GM19452 (cell line): ENCODE data around the gene TAT.
A peak's percentile ranks its signal among the peaks of the same experiment; 100 is the strongest.
"Not testable (repeated sequence)": the region's sequence is repeated elsewhere in the genome, so short reads cannot be mapped to it uniquely, and the experiment has no call there.

ENCODE experiments used
- ATAC-seq: cut with Tn5 transposase; IDR thresholded peaks from one replicate; pipeline ENCODE4 v1.9.1; 2021; ENCODE audit not compliant: unreplicated experiment

Gene TAT

DNA sequence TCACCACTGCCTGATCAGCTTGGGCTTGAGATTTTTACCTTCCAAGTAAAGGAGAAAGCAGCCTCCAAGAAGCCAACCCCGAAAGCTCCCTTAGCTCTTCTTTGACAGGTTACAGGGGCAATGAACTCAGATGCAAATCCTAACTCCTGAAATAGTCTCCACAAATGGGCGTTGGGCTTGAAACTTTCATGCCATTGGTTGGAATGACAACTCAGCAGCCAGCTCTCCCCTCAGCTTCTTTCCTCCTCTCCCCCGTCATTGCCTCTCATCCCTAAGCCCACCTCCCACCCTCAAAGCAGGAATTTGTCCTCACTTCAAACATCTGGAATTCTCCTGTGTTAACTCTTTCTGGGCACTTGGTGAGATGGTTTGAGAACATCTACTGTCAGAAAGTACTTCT is at the start of gene TAT:
TAT (minus strand) TSS at position 122 of the 400 bp plus-strand sequence. CDS start 677 bp downstream, outside the sequence.
- no peak for ATAC-seq

DNA sequence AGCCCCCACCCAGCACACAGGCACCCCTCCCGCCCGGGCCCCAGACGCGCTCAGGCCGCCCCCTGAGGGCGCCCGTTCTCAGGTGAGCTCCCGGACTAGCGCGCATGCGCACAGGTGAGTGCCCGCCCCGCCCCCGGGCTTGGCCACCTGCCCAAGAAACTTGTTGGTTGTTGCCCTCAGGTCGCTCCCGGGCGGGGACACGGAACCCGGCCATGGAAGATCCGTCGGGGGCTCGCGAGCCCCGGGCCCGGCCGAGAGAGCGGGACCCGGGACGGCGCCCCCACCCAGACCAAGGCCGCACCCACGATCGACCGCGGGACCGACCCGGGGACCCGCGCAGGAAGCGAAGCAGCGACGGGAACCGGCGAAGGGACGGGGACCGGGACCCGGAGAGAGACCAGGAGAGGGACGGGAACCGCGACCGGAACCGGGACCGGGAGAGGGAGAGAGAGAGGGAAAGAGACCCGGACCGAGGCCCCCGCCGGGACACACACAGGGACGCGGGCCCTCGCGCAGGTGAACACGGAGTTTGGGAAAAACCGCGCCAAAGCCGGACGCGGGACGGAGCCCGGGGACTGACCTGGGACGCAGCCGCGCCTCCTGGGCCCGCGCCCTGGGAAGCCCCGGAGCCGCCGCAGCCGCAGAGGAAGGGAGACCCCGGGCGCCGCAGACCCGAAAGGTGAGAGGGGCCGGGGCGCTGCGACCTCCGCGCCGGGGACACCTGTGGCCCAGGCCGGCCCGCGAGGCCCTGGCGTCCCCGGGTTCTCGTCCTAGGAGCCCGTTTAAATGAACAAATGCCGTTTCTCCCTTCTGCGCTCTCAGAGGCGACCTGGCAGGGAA is 49.3 kb upstream of the TAT start, which contains the start of gene MARVELD3:
MARVELD3 (plus strand) TSS at position 167 of the 840 bp plus-strand sequence; CDS start at position 213, 46 bp downstream.
- ATAC-seq: no peak

DNA sequence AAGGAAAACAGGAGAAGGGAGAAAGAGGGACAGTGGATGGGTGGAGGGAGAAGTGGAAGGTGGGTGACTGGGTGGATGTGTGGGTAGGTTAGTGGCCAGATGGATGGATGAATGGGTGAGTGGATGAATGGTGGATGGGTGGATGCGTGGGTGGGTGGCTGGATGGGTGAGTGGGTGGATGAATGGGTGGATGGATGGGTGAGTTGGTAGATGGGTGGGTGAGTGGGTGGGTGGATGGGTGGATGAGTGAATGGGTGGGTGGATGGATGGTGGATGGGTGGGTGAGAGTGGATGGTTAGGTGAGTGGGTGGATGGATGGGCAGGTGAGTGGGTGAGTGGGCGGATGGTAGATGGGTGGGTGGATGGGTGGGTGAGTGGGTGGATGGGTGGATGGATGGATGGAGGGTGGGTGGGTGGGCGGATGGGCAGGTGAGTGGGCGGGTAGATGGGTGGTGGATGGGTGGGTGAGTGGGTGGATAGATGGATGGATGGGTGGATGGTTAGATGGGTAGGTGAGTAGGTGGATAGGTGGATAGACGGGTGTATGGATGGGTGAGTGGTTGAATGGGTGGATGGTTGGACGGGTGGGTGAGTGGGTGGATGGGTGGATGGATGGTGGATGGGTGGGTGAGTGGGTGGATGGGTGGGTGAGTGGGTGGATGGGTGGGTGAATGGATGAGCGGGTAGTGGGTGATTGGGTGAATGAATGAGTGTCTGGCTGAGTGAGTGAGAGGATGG is 48.4 kb upstream of the TAT start:
- ATAC-seq: no peak

DNA sequence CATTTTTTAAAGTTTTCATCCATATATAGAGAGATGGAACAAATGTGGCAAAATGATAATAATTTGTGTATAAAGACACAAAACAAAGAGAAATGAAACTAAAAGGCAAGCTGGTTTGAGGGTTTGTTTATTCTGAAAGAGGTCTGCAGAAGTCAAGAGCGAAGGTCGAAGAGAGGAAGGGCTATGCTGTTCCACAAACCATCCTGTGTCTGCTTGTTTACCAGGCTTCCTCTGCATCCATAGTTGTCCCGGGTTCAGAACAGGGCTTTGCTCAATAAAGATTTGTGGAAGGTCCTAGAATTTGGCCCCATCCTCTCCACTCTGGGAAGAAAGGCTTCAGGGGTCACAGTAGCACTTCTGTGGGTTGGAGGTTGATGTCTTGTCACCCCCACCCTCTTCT is 46.7 kb upstream of the TAT start:
- ATAC-seq: no peak

DNA sequence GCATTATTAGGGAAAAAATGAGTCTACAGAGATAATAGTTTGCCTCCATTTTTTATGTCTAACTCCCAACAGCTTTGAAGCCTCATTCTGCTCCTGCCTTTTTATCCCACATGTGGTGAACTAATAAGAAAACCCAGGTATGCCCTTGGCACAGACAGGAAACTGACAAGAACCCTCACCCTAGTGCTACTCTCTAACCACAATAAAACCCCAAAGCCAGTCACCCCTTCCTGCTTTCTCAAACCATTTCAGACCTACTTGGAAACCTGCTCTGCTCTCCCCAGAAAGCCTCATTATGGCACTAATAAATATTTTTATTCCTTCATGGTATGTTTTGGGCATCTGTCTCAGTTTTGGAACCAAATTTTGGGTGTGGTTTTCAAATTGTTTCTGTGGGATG is 45.2 kb upstream of the TAT start:
- no peak for ATAC-seq

DNA sequence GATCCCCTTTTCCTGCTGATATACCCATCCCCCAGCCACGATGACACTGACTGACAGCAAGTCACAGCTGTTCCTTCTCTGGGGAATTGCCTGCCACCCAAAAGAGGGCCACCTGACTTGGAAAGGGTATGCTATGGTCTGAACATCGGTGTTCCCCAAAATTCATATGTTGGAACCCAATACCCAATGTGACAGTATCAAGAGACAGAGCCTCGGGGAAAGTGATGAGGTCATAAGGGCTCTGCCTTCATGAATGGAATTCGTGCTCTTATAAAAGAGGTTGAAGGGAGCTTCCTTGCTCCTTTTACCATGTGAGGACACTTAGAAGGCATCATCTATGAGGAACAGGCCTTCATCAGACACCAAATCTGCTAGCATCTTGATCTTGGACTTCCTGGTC is 41.5 kb upstream of the TAT start:
- no peak for ATAC-seq

DNA sequence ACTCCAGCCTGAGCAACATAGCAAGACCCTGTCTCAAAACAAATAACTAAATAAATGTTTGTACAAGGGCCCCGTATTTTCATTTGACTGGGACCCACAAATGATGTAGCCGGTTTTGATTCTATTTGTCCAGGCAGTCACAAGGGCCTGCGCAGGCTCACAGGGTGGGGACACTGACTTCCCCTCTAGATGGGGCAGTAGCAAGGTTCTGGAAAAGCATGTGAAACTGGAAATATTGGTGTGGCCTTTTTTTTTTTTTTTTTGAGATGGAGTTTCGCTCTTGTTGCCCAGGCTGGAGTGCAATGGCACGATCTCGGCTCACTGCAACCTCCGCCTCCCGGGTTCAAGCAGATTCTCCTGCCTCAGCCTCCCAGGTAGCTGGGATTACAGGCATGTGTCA is 38.1 kb upstream of the TAT start:
- ATAC-seq: not testable (repeated sequence)

DNA sequence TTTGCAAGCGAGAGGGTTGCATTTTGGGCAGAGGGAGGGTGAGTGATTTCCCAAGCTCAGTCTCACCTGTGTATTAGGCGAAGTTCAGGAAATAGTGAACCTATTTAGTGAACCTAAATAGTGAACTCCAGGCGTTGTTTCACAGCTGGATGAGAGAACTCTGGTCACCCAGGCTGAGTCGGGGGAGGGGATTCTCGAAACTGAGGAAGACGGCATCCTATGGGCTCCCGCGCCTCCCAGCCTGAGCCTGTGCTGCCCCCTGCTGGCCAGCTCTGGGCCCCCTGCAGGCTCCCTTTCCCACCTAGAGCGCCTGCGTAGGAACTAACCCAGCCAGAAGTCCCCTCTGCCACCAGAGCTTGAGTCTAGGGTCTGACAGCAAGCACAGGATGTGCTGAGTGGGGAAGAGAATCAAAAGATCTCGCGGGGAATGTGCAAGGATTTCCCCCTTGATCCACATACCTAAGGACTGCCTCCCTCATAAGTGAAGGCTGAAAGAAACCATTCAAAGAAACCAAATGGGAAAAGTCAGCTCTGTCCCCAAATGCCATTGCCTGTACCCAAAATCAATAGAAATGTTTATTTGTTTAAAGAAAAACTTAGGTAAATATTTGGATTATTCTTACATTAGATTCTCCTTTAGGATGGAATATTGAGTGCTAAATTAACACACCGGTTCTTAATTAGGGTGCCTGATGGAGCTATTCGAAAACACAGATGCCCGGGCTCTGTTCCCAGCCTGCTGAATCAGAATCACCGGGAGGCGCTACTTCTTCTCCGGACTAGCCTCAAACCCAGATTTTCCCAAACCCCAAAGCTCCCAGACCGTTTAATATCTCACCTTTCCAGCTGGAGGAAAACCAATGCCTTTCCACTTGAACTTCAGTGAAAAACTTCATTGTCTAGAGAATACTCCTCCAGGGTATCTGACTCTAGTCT is 34.3 kb upstream of the TAT start:
- peak; percentile 59 for ATAC-seq

DNA sequence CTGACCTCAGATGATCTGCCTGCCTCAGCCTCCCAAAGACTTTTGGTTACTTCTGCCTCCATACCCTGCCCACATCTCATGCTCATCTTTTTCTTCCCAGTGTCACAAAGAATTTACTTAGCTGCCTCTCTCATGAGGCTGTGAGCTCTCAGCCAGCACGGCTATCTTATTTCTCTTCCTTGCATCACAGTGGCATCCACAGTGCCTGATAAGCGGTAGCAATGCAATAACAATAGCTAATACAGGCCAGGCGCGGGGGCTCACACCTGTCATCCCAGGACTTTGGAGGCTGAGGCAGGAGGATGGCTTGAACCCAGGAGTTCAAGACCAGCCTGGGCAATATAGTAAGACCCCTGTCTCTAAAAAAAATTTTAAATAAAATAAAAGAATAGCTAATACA is 33.6 kb upstream of the TAT start:
- no peak for ATAC-seq

DNA sequence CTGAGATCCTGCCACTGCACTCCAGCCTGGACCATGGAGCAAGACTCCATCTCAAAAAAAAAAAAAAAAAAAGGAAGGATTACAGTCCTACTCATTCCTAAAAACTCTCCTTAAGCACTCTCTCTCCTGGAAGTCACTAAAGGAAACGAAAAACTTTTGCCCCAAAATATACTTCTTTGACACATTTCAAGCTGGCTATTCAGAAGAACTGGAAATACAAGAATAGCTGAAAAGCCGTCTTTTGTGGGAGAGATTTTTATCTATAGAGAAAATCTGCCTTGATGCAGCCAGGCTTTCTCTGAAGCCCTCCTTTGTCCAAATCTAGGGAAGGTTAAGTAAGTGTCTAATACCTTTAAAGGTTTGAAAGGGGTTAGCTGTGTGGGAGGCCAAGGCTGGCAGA is 32.2 kb upstream of the TAT start:
- ATAC-seq: no peak

DNA sequence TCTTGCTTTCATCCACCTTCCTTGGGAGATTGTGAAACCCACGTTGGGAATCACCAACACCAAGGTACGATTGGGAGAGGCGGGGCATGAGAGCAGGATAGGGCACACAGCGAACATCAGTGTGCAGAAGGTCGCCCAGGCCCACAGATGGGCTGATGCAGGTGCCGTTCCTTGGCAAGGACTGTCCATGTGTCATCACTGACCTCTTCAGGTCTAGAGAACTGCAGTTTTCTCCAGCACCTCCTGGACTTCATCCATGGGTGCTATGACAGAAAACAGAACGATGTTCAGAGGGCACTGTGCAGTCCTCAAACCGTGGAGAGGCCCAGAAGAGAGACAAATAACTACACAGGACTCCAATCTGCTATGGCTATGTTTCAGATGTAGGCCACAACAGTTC is 23.9 kb upstream of the TAT start:
- no peak for ATAC-seq

DNA sequence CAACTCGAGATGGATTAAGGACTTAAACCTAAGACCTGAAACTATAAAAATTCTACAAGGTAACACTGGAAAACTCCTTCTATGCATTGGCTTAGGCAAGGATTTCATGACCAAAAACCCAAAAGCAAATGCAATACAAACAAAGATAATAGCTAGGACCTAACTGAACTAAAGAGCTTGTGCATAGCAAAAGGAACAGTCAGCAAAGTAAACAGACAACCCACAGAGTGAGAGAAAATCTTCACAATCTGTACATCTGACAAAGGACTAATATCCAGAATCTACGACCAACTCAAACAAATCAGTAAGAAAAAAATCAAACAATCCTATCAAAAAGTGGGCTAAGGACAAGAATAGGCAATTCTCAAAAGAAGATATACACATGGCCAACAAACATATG is 21.5 kb upstream of the TAT start:
- ATAC-seq: not testable (repeated sequence)

DNA sequence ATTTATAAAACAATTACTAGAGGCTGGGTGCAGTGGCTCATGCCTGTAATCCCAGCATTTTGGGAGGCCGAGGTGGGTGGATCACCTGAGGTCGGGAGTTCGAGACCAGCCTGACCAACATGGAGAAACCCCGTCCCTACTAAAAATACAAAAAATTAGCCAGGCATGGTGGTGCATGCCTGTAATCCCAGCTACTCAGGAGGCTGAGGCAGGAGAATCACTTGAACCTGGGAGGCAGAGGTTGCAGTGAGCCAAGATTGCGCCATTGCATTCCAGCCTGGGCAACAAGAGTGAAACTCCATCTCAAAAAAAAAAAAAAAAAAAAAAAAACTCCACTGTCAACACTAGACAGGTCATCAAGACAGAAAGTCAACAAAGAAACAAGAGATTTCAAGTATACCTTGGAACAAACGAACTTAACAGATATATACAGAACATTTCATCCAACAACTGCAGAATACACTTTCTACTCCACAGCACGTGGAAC is 18.5 kb upstream of the TAT start:
- ATAC-seq: not testable (repeated sequence)

DNA sequence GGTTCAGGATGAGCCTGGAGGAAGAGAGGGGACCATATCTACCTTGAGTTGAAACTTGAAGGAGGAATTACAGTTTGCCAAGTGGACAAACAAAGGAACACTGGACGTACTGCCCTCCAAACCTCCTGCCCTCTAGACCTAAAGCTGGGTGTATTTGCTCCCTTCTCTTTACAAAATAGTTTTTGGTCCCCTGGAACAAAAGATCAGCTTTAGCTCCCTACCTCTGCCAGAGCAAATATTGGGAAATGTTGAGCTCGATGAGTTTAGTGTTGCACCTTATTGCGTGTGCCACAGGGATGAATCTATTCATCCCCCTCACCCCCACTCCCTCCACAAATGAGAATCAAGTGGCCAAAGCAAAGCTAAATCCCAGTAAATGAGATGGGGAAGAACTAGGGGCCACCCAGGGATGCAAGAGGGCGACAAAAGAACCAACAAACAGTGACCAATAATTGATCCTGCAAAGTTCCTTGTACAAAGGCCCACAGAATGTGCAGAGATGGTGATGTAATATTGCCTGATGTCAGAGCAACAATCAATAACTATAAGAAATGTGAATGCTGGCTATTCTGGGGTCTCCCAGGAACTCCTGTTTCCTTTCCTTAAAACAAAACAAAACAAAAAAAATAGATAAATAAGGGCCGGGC is 17.2 kb upstream of the TAT start:
- no peak for ATAC-seq

DNA sequence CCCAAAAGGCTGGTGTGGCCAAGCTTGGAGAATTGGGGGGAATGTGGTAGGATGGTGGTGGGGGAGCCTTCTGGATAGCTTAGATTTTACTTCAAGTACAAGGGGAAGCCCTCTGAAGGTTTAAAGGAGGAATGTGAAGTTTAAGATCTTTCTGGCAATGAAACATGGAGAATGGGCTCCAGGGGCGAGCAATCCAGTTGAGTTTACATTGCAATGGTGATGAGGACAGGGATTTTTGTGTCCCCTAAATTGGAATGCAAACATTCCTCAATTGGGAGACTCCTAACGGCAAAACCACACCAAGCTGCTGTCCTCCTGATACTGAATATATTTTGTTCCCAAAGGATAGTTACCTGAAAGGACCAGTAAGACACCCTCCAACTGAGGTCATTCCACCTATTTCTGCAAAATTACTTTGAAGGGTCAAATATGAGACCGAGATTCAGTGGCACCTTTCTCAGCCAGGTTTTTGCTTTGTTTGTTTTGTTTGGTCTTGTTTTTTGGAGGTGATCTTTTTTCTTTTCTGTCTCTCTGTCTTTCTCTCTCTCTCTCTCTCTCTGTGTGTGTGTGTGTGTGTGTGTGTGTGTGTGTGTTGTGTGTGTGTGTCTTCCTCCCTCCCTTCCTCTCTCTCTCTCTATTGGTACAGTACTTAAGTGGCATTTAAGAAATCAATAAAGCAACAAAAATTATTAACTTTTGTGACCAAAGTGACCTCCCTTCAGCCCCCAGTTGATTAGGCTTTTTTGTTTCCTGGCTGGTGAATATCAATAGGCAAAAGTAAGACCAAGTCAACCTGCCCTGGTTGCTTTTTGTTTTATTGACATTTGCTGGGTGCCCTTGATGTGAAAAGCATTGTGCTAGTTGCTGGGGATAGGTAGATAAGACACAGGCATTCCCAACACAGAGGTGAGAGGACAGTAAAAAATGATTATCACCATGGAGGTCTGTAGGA is 16.4 kb upstream of the TAT start:
- no peak for ATAC-seq

DNA sequence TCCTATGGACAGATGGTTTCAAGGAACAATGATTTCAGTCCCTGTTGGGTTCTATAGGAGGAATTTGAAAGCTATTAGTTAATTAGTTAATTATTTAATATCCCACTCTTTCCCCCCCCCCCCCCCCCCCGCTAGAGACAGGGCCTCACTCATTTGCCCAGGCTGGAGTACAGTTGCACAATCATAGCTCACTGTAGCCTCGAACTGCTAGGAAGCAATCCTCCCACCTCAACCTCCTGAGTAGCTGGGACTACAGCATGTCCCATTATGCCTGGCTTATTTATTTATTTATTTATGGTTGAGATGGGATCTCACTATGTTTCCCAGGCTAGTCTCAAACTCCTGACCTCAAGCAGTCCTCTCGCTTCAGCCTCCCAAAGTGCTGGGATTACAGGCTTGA is 15.0 kb upstream of the TAT start:
- no peak for ATAC-seq

DNA sequence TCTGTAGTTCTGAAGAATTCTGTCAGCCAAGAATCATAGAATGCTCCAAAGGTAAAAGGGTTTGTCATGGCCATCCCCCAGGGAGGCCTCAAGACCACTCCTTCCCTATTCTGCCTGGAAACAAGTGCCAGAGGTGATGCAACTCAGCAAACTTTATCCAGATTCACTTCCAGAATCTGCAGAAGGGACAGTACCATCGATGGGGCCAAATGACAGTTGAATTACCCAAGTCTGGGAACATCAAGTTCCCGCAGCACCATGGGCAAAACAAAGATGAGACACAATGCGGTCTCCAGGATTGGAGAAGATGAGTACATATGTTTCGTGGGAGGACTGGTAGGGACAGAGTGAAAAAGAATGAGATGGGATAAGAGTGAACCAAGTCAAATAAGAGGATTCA is 13.7 kb upstream of the TAT start:
- no peak for ATAC-seq

DNA sequence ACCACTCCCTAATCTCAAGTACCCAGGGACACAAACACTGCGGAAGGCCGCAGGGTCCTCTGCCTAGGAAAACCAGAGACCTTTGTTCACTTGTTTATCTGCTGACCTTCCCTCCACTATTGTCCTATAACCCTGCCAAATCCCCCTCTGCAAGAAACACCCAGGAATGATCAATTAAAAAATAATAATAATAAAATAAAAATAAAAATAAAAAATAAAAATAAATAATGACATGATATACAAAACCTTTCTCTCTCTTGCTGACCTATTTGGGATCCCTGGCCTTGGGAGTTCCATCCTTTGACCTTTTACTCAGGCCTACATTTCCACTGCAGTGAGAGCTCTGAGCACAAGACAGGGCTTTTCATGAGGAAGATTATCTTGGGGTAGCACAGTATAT is 13.2 kb upstream of the TAT start:
- not testable (repeated sequence) for ATAC-seq

DNA sequence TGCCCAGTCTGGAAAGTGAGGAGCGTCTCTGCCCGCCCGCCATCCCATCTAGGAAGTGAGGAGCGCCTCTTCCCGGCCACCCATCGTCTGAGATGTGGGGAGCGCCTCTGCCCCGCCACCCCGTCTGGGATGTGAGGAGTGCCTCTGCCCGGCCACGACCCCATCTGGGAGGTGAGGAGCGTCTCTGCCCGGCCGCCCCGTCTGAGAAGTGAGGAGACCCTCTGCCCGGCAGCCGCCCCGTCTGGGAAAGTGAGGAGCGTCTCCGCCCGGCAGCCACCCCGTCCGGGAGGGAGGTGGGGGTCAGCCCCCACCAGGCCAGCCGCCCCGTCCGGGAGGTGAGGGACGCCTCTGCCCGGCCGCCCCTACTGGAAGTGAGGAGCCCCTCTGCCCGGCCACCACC is 12.4 kb upstream of the TAT start:
- not testable (repeated sequence) for ATAC-seq
